HG03521 (cell line): ENCODE data around the gene NHS.

Experiments used
- ATAC-seq: cut with Tn5 transposase; IDR thresholded peaks from one replicate; pipeline ENCODE4 v1.9.1; 2021; ENCODE audit warnings: mild to moderate bottlenecking, moderate library complexity; ENCODE audit not compliant: unreplicated experiment

NHS gene

GRCh38 chrX:17613979-17614588 is 239.1 kb downstream of the NHS start:
- ATAC-seq = peak; percentile 77

GRCh38 chrX:17616936-17617335 is 241.9 kb downstream of the NHS start:
- ATAC-seq = no peak

GRCh38 chrX:17617806-17618205 is 242.8 kb downstream of the NHS start:
- no peak for ATAC-seq

- no peak for ATAC-seq
Observed at GRCh38 chrX:17621566-17622270, 246.7 kb downstream of the NHS start.

- no peak for ATAC-seq
Observed at GRCh38 chrX:17622331-17622730, 247.3 kb downstream of the NHS start.

GRCh38 chrX:17623750-17624149 is 248.8 kb downstream of the NHS start:
- no peak for ATAC-seq

GRCh38 chrX:17627026-17627425 is 252.0 kb downstream of the NHS start:
- no peak for ATAC-seq

GRCh38 chrX:17628976-17629375 is 254.0 kb downstream of the NHS start:
- ATAC-seq = no peak

GRCh38 chrX:17629519-17629918 is 254.5 kb downstream of the NHS start:
- ATAC-seq = no peak

GRCh38 chrX:17631647-17632046 is 256.6 kb downstream of the NHS start:
- ATAC-seq = no peak

- no peak for ATAC-seq
Observed at GRCh38 chrX:17632942-17633341, 257.9 kb downstream of the NHS start.

GRCh38 chrX:17633546-17633945 is 258.5 kb downstream of the NHS start:
- no peak for ATAC-seq

- ATAC-seq = no peak
Observed at GRCh38 chrX:17634542-17635207, 259.7 kb downstream of the NHS start.

- ATAC-seq = no peak
Observed at GRCh38 chrX:17635231-17635630, 260.2 kb downstream of the NHS start.

GRCh38 chrX:17637235-17637634 is 262.2 kb downstream of the NHS start:
- ATAC-seq = no peak

- no peak for ATAC-seq
Observed at GRCh38 chrX:17638731-17639130, 263.7 kb downstream of the NHS start.

- no peak for ATAC-seq
Observed at GRCh38 chrX:17642891-17643290, 267.9 kb downstream of the NHS start.

GRCh38 chrX:17643528-17643927 is 268.5 kb downstream of the NHS start:
- ATAC-seq = no peak

GRCh38 chrX:17644001-17644400 is 269.0 kb downstream of the NHS start:
- ATAC-seq = no peak

- ATAC-seq = no peak
Observed at GRCh38 chrX:17654116-17654515, 279.1 kb downstream of the NHS start.

- ATAC-seq = no peak
Observed at GRCh38 chrX:17655211-17656034, 280.4 kb downstream of the NHS start.
